ENCODE measurements around the gene KPNA2. TPM values are rescaled to one million over a fixed set of nuclear protein-coding genes. Genes with fewer than 3 reads are reported as not detected.
"Not testable (repeated sequence)": the region's sequence is repeated elsewhere in the genome, so short reads cannot be mapped to it uniquely, and the experiment has no call there.

The KPNA2 gene
- total and polyA plus RNA-seq, 9 of the 15 experiments (the other 6 are each of a cell fraction or from before 2014, with no cell fraction given): 132 to 984 (median 241) TPM

DNA sequence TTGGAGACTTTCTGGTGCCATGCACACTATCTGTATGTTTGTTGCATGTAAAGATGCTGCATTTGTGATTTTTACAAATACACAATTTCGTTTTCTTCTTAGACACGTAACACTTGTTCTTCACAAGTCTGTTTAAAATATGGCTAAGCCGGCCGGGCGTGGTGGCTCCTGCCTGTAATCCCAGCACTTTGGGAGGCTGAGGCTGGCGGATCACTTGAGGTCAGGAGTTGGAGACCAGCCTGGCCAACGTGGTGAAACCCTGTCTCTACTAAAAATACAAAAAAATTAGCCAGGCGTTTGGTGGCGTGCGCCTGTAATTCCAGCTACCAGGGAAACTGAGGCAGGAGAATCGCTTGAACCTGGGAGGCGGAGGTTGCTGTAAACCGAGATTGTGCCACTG, 14.7 kb upstream of the KPNA2 start:
- intact Hi-C loops (cut with micrococcal nuclease); FAIRE-seq; H3K79me2 ChIP-seq (ENCODE audit: control insufficient read depth, insufficient read depth, low read length); DNase-seq (ENCODE audit: extremely low read depth in 1 of 4, low spot score in 3 of 4); H4K20me1 ChIP-seq (replicated peaks; ENCODE audit: control insufficient read depth, insufficient read depth, low read length); H3K36me3 ChIP-seq (ENCODE audit: control insufficient read depth, insufficient read depth, low read length); H3K9me3 ChIP-seq (replicated peaks; ENCODE audit: control insufficient read depth, insufficient read depth, low read depth, low read length); BruUV-seq (replicated peaks); H3K4me1 ChIP-seq (replicated peaks in 1 of 2; ENCODE audit: control insufficient read depth in 2 of 2, insufficient read depth in 2 of 2, low read length in 2 of 2); in situ Hi-C loops (cut with MboI); CTCF ChIA-PET (ENCODE audit: low intra/inter-chr PET ratio); H3K27me3 ChIP-seq (ENCODE audit: control insufficient read depth in 2 of 2, insufficient read depth in 2 of 2, low read length in 2 of 2); H3K9me1 ChIP-seq (ENCODE audit: control insufficient read depth, insufficient read depth, low read length); ATAC-seq: not testable (repeated sequence)
- POLR2A ChIA-PET: interaction anchor here (0.7 to 1.7 kb wide), 5 partner anchors 7 to 363 kb away, joined by 3 to 18 read pairs (median 8); partner anchors contain the start of gene KPNA2
- Histone ChIP-seq H3K4me3 (peak overlapping the region; percentile 58), H2AFZ (ENCODE audit: low read depth, low read length) (peak overlapping the region; percentile 100), H3K4me2 (ENCODE audit: insufficient read depth, low read length) (peak overlapping the region; percentile 95), H3K9ac (ENCODE audit: insufficient read depth in 1 of 2, low read depth in 2 of 2, low read length in 2 of 2) (peak overlapping the region; percentile 91 to 98), H3K27ac (ENCODE audit: extremely low read depth, low read depth, low read length) (peak overlapping the region; percentile 95)
- 78% methylated on average over 13 of the region's 13 CpGs for WGBS (ENCODE audit: insufficient coverage, low coverage, missing lambda C conversion rate)
- peak; percentile 41; the same call in 1 of the 2 replicates for TF ChIP-seq BCOR (IDR thresholded peaks at IDR 0.05)

DNA sequence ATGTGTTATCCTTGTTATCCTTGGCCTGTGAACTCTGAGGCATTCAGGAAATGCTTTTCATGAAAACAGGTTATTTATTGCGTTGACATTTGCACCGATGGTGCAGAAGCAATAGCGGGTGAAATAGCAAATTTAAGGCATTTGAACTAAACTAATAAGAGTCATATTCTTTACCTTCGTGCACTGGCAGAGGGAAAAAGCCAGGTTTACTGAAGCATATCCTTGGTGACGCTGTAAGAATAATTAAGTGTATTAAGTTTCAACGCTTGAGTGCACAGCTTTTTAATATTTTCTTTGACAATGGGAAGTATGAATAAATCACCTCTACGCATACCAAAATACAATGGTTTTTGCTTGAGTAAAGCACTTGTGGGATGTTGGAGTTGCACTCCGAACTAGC, 13.6 kb upstream of the KPNA2 start:
- WGBS (ENCODE audit: insufficient coverage, low coverage, missing lambda C conversion rate): 92% methylated on average over 8 of the region's 8 CpGs
- Histone ChIP-seq H3K9ac (ENCODE audit: insufficient read depth in 1 of 2, low read depth in 2 of 2, low read length in 2 of 2) (no peak overlapping the region), H2AFZ (ENCODE audit: low read depth, low read length) (no peak overlapping the region), H3K27ac (ENCODE audit: extremely low read depth, low read depth, low read length) (no peak overlapping the region), H3K4me3 (no peak overlapping the region), H3K4me2 (ENCODE audit: insufficient read depth, low read length) (no peak overlapping the region), H3K4me1 (replicated peaks in 1 of 2; ENCODE audit: control insufficient read depth in 2 of 2, insufficient read depth in 2 of 2, low read length in 2 of 2) (peaks cover 6 to 10% of the 10 kb centered on the region in 2 experiments; a peak in 4 of 5 replicates), H4K20me1 (replicated peaks; ENCODE audit: control insufficient read depth, insufficient read depth, low read length) (no peaks in the 10 kb centered on the region), H3K9me1 (ENCODE audit: control insufficient read depth, insufficient read depth, low read length) (no peaks in the 10 kb centered on the region), H3K27me3 (ENCODE audit: control insufficient read depth in 2 of 2, insufficient read depth in 2 of 2, low read length in 2 of 2) (no peaks in the 10 kb centered on the region), H3K36me3 (ENCODE audit: control insufficient read depth, insufficient read depth, low read length) (no peaks in the 10 kb centered on the region), H3K9me3 (replicated peaks; ENCODE audit: control insufficient read depth, insufficient read depth, low read depth, low read length) (no peaks in the 10 kb centered on the region), H3K79me2 (ENCODE audit: control insufficient read depth, insufficient read depth, low read length) (no peaks in the 10 kb centered on the region)
- intact Hi-C loops (cut with micrococcal nuclease) (no loop called here), in situ Hi-C loops (cut with MboI) (no loop called here)
- TF ChIP-seq ZNF311 (CRISPR knock-in tag; IDR thresholded peaks at IDR 0.05): no peak
- TF ChIP-seq SMARCB1 (IDR thresholded peaks at IDR 0.05; ENCODE audit: insufficient read length, low read depth): no peak
- TF ChIP-seq HDGF (IDR thresholded peaks at IDR 0.05): no peak
- TF ChIP-seq YY1 (IDR thresholded peaks at IDR 0.05; ENCODE audit: borderline replicate concordance in 1 of 3, control insufficient read depth in 1 of 3, extremely low read depth in 1 of 3, insufficient read depth in 3 of 3, insufficient read length in 1 of 3, insufficient replicate concordance in 2 of 3, low read depth in 1 of 3, low read length in 2 of 3): no peak
- TF ChIP-seq CAMTA2 (CRISPR knock-in tag; conservative IDR thresholded peaks at IDR 0.05): no peak
- TF ChIP-seq FOXP1 (CRISPR knock-in tag; IDR thresholded peaks at IDR 0.05): no peak
- no peak for TF ChIP-seq NR4A1 (CRISPR knock-in tag; IDR thresholded peaks at IDR 0.05)
- TF ChIP-seq NR4A1 (tag; IDR thresholded peaks at IDR 0.05): no peak
- no peak for TF ChIP-seq OTX1 (CRISPR knock-in tag; IDR thresholded peaks at IDR 0.05)
- TF ChIP-seq, protein P1, sequence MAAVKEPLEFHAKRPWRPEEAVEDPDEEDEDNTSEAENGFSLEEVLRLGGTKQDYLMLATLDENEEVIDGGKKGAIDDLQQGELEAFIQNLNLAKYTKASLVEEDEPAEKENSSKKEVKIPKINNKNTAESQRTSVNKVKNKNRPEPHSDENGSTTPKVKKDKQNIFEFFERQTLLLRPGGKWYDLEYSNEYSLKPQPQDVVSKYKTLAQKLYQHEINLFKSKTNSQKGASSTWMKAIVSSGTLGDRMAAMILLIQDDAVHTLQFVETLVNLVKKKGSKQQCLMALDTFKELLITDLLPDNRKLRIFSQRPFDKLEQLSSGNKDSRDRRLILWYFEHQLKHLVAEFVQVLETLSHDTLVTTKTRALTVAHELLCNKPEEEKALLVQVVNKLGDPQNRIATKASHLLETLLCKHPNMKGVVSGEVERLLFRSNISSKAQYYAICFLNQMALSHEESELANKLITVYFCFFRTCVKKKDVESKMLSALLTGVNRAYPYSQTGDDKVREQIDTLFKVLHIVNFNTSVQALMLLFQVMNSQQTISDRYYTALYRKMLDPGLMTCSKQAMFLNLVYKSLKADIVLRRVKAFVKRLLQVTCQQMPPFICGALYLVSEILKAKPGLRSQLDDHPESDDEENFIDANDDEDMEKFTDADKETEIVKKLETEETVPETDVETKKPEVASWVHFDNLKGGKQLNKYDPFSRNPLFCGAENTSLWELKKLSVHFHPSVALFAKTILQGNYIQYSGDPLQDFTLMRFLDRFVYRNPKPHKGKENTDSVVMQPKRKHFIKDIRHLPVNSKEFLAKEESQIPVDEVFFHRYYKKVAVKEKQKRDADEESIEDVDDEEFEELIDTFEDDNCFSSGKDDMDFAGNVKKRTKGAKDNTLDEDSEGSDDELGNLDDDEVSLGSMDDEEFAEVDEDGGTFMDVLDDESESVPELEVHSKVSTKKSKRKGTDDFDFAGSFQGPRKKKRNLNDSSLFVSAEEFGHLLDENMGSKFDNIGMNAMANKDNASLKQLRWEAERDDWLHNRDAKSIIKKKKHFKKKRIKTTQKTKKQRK (IDR thresholded peaks at IDR 0.05; ENCODE audit: borderline replicate concordance, low read depth, low read length): no peak
- no peak for TF ChIP-seq ZNF830 (CRISPR knock-in tag; IDR thresholded peaks at IDR 0.05)
- TF ChIP-seq ZNF551 (CRISPR knock-in tag; IDR thresholded peaks at IDR 0.05): no peak
- CTCF ChIA-PET (ENCODE audit: low intra/inter-chr PET ratio): no interaction called here
- no TSS peak for BruUV-seq (replicated peaks)
- ATAC-seq (no peak), FAIRE-seq (no peak), DNase-seq (ENCODE audit: extremely low read depth in 1 of 4, low spot score in 3 of 4) (no peak)
- POLR2A ChIA-PET: interaction anchor here (1.1 kb wide), 1 partner anchor 14 kb away, joined by 3 read pairs; no protein-coding TSS in a partner anchor

All from K562 (cell line).